K562 (cell line): Measurements from ENCODE around the gene ASCL2. TPM values are rescaled to one million over a fixed set of nuclear protein-coding genes. Genes with fewer than 3 reads are reported as not detected.
A peak's percentile ranks its signal among the peaks of the same experiment; 100 is the strongest.

Experiments used
- ATAC-seq: fragments of 200-7000 bp; cut with Tn5 transposase; 3 replicates; pipeline ENCODE4 v1.9.1; 2020; ENCODE audit warnings: moderate library complexity
- BruUV-seq: library from RNA; stranded (reverse); fragments of 400-500 nt; replicated peaks from 2 replicates; lab custom pipeline; 2021; lab: Mats Ljungman, UMichigan
- CTCF ChIA-PET: fragments of 300-600 bp; formaldehyde crosslinking; extraction: SDS; loops from one replicate; lab custom pipeline; 2021; ENCODE audit warnings: low intra/inter-chr PET ratio; lab: Yijun Ruan, JAX
- POLR2A ChIA-PET: fragments of 300-600, 350-650 bp; sonication (Branson Sonifier 250); formaldehyde crosslinking; extraction: SDS; loops from one replicate; lab custom pipeline; 2021; ENCODE audit warnings: antibody characterized with exemption, inconsistent platforms; lab: Yijun Ruan, JAX
- DNase-seq, 4 experiments: peaks; one replicate each; pipeline versions ENCODE4 v3.0.0 to v3.0.0-alpha.2; 2011 to 2018; ENCODE audit warnings: low spot score in 3 of 4, mixed read lengths in 3 of 4; ENCODE audit errors: extremely low read depth in 1 of 4
- FAIRE-seq: peaks from 2 replicates; lab custom pipeline; 2011; peaks lifted over from hg19 to GRCh38; lab: Jason Lieb, UNC
- H2AFZ ChIP-seq: 2 replicates; pipeline ENCODE4 v1.6.0; 2011; ENCODE audit warnings: low read depth, low read length, control low read depth, inconsistent platforms
- H3K27ac ChIP-seq: fragments of 200-600 bp; 3 replicates; pipeline ENCODE4 v1.8.0; 2011; ENCODE audit warnings: low read depth, mild to moderate bottlenecking, control low read depth, inconsistent platforms, low read length, moderate library complexity, mixed read lengths; ENCODE audit errors: extremely low read depth
- H3K27me3 ChIP-seq, 2 experiments: fragments of 300-600 bp in 1 of 2; 2 replicates in 1 of 2; 3 replicates in 1 of 2; pipeline versions ENCODE4 v1.6.0 to v1.8.0; 2011; ENCODE audit warnings: inconsistent platforms in 2 of 2, low read length in 2 of 2, mild to moderate bottlenecking in 1 of 2, mixed read lengths in 1 of 2, moderate library complexity in 1 of 2; ENCODE audit not compliant: control insufficient read depth in 2 of 2, insufficient read depth in 2 of 2
- H3K36me3 ChIP-seq: fragments of 300-600 bp; 3 replicates; pipeline ENCODE4 v1.8.0; 2011; ENCODE audit warnings: mild to moderate bottlenecking, low read length, inconsistent platforms; ENCODE audit not compliant: control insufficient read depth, insufficient read depth
- H3K4me1 ChIP-seq, 2 experiments: fragments of 200-600 bp in 1 of 2; replicated peaks in 1 of 2; 2 replicates in 1 of 2; 3 replicates in 1 of 2; pipeline versions ENCODE4 v1.5.1 to v1.8.0; 2011; ENCODE audit warnings: inconsistent platforms in 2 of 2, low read length in 2 of 2, mild to moderate bottlenecking in 1 of 2, mixed read lengths in 1 of 2, moderate library complexity in 1 of 2; ENCODE audit not compliant: control insufficient read depth in 2 of 2, insufficient read depth in 2 of 2
- H3K4me2 ChIP-seq: 2 replicates; pipeline ENCODE4 v1.6.1; 2011; ENCODE audit warnings: low read length, control low read depth, inconsistent platforms, mixed read lengths; ENCODE audit not compliant: insufficient read depth
- H3K4me3 ChIP-seq: fragments of 200-600 bp; sonication (generic), shearing (Covaris generic); 2 replicates; pipeline ENCODE4 v1.5.1; 2016; ENCODE audit warnings: control low read depth, inconsistent platforms
- H3K79me2 ChIP-seq: fragments of 200-600 bp; 3 replicates; pipeline ENCODE4 v1.8.0; 2011; ENCODE audit warnings: low read length, inconsistent platforms; ENCODE audit not compliant: control insufficient read depth, insufficient read depth
- H3K9ac ChIP-seq, 2 experiments: 2 replicates each; pipeline versions ENCODE4 v1.6.0 to v1.6.1; 2011; ENCODE audit warnings: low read depth in 2 of 2, low read length in 2 of 2, control low read depth in 1 of 2, inconsistent platforms in 1 of 2, mild to moderate bottlenecking in 1 of 2, mixed read lengths in 1 of 2; ENCODE audit not compliant: insufficient read depth in 1 of 2
- H3K9me1 ChIP-seq: one replicate; pipeline ENCODE4 v1.6.0; 2011; ENCODE audit warnings: inconsistent platforms, mild to moderate bottlenecking, low read length, moderate library complexity; ENCODE audit not compliant: control insufficient read depth, insufficient read depth
- H3K9me3 ChIP-seq: replicated peaks from 2 replicates; pipeline ENCODE4 v1.5.1; 2011; ENCODE audit warnings: low read depth, low read length, inconsistent platforms; ENCODE audit not compliant: control insufficient read depth, insufficient read depth
- H4K20me1 ChIP-seq: replicated peaks from 2 replicates; pipeline ENCODE4 v1.6.1; 2011; ENCODE audit warnings: low read length, inconsistent platforms, mixed read lengths; ENCODE audit not compliant: control insufficient read depth, insufficient read depth
- DPF2 ChIP-seq: fragments of 450-650 bp; IDR thresholded peaks from 2 replicates; pipeline ENCODE4 v1.6.1; 2016
- HDAC2 ChIP-seq: fragments of 450-650 bp; IDR thresholded peaks from 2 replicates; pipeline ENCODE4 v1.6.1; 2016; ENCODE audit warnings: mild to moderate bottlenecking
- KDM1A ChIP-seq, 2 experiments: fragments of 450-650 bp; IDR thresholded peaks; 2 replicates each; pipeline ENCODE4 v1.6.1; 2016; ENCODE audit warnings: mild to moderate bottlenecking in 2 of 2
- MITF ChIP-seq: IDR thresholded peaks from 2 replicates; pipeline ENCODE4 v1.6.1; 2014; ENCODE audit warnings: antibody characterized with exemption
- OTX1 ChIP-seq: fragments of 450-650 bp; formaldehyde crosslinking; IDR thresholded peaks from 2 replicates; pipeline ENCODE4 v1.4.0; 2022; ENCODE audit warnings: mild to moderate bottlenecking
- SRSF9 ChIP-seq: fragments of 200-400 bp; formaldehyde crosslinking; IDR thresholded peaks from 2 replicates; pipeline ENCODE4 v1.6.1; 2017; ENCODE audit warnings: low read depth, low read length, borderline replicate concordance
- TGIF2 ChIP-seq: sonication (generic); formaldehyde crosslinking; IDR thresholded peaks from 2 replicates; pipeline ENCODE4 v1.8.1; 2022; ENCODE audit warnings: mild to moderate bottlenecking, missing genetic modification reagents, moderate library complexity
- ZBTB49 ChIP-seq: sonication (generic); formaldehyde crosslinking; IDR thresholded peaks from 2 replicates; pipeline ENCODE4 v1.8.0; 2022; ENCODE audit warnings: missing genetic modification reagents, mild to moderate bottlenecking, borderline replicate concordance
- ZBTB7A ChIP-seq: IDR thresholded peaks from 2 replicates; pipeline ENCODE4 v1.6.1; 2011; ENCODE audit warnings: low read depth, mild to moderate bottlenecking, low read length, moderate library complexity, borderline replicate concordance; ENCODE audit not compliant: control insufficient read depth
- ZFP36 ChIP-seq: fragments of 150-350 bp; IDR thresholded peaks from 2 replicates; pipeline ENCODE4 v1.6.1; 2018; ENCODE audit warnings: low read length, low read depth; ENCODE audit not compliant: partially characterized antibody
- ZFX ChIP-seq: sonication (generic); formaldehyde crosslinking; IDR thresholded peaks from 2 replicates; pipeline ENCODE4 v1.8.0; 2022; ENCODE audit warnings: mild to moderate bottlenecking, missing genetic modification reagents, moderate library complexity
- ZNF140 ChIP-seq: fragments of 250-450 bp; sonication (Bioruptor Pico); IDR thresholded peaks from 2 replicates; pipeline ENCODE4 v1.8.0; 2021; ENCODE audit warnings: moderate library complexity, mild to moderate bottlenecking, inconsistent platforms
- ZNF354B ChIP-seq: fragments of 250-450 bp; sonication (Bioruptor Pico); IDR thresholded peaks from 2 replicates; pipeline ENCODE4 v1.4.0; 2020
- WGBS: fragments of 100-300 bp; shearing (Covaris generic); methylation state at CpG from one replicate; pipeline ENCODE4 v1.1.6; 2016; ENCODE audit warnings: low coverage, mixed read lengths; ENCODE audit not compliant: insufficient coverage; ENCODE audit errors: missing lambda C conversion rate; 5-methylcytosine and 5-hydroxymethylcytosine counted together
- in situ Hi-C: fragments of 300-500 bp; cut with MboI; formaldehyde crosslinking; loops from 4 replicates; pipeline ENCODE4 v1.15.0; 2018; ENCODE audit warnings: inconsistent platforms, mixed read lengths
- intact Hi-C: fragments of 100-400 bp; cut with micrococcal nuclease; formaldehyde crosslinking; loops from 2 replicates; pipeline ENCODE4 v1.14.2; 2022
- polyA plus RNA-seq, 8 experiments: library from polyadenylated mRNA; depleted of rRNA in 4 of 8; stranded (reverse) in 5 of 8; unstranded in 3 of 8; fragments of >200 nt; fragmentation: Nextera tagmentation in 2 of 8; fragmentation: Illumina TruSeq in 1 of 8; extraction: Ambion mirVana in 2 of 8; extraction: Trizol in 1 of 8; gene quantifications; 2 replicates each; pipeline versions ENCODE4 v1.2.1 to v1.2.3, GENCODE V29; 2011 to 2014; ENCODE audit warnings: inconsistent platforms in 1 of 8, missing spikeins in 1 of 8
- total RNA-seq, 7 experiments: library from RNA; depleted of rRNA in 6 of 7; stranded (reverse); fragments of >200 nt in 6 of 7; fragmentation: Illumina TruSeq in 2 of 7; extraction: Trizol in 2 of 7; gene quantifications; 2 replicates each; pipeline versions ENCODE4 v1.2.1 to v1.2.3, GENCODE V29; 2011 to 2021; ENCODE audit warnings: low replicate concordance in 1 of 7
- TF ChIP-seq, protein P1 (sequence below): sonication (generic); formaldehyde crosslinking; IDR thresholded peaks from 2 replicates; pipeline ENCODE4 v1.8.1; 2022; ENCODE audit warnings: missing genetic modification reagents

The ASCL2 gene
- total and polyA plus RNA-seq, 9 of the 15 experiments (the other 6 are each of a cell fraction or from before 2014, with no cell fraction given), result 0.11 to 1.4 (median 0.36) TPM; not detected in 2

DNA sequence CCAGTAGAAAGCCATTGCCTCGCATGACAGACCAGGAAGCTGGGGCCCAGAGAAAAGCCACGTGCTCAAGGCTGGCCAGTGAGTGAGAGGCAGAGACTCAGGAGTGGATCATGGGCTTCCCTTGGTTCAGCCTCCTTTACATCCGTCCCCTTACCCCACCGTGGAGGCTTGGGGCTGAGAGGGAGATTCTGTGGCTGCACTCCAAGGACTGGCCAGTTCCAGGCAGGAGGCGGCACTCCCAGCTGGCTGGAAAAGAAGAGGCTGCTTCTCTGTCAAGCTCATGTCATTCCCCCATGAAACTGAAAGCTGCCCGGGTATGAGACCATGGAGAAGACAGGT is 6.6 kb upstream of the ASCL2 start (continued):
- no peak for TF ChIP-seq MITF
- TF ChIP-seq KDM1A (IDR thresholded peaks at IDR 0.05), result no peak
- TF ChIP-seq TGIF2, result no peak

- peak overlapping the region; percentile 87 for H2AFZ ChIP-seq
- no peak overlapping the region for H3K9ac ChIP-seq
- BruUV-seq, result no TSS peak
- no peak overlapping the region for H3K27ac ChIP-seq
- H3K9me1 ChIP-seq, result no peaks in the 10 kb centered on the region
- H3K36me3 ChIP-seq, result no peaks in the 10 kb centered on the region
- no peak overlapping the region for H3K4me2 ChIP-seq
- ATAC-seq, result no peak
- DNase-seq, result no peak
- FAIRE-seq, result no peak
- H3K27me3 ChIP-seq, result peaks cover 0 to 42% of the 10 kb centered on the region in 2 experiments; a peak in 2 of 5 replicates
- H3K79me2 ChIP-seq, result no peaks in the 10 kb centered on the region
- no peak overlapping the region for H3K4me3 ChIP-seq
- in situ Hi-C loops (no loop called here), intact Hi-C loops (no loop called here)
- H3K9me3 ChIP-seq, result peaks cover 3% of the 10 kb centered on the region; the same call in 1 of the 2 replicates
- H4K20me1 ChIP-seq, result no peaks in the 10 kb centered on the region; the same call in 1 of the 2 replicates
- POLR2A ChIA-PET, result interaction anchor here (0.6 to 1.2 kb wide), 3 partner anchors 64 to 599 kb away, joined by 3 read pairs; no protein-coding TSS in a partner anchor
- WGBS, result 53% methylated on average over 14 of the region's 14 CpGs
- peaks cover 2 to 15% of the 10 kb centered on the region in 2 experiments; a peak in 3 of 5 replicates for H3K4me1 ChIP-seq
- CTCF ChIA-PET, result no interaction called here
- TF ChIP-seq DPF2, result no peak
- TF ChIP-seq ZFP36, result no peak
- no peak for TF ChIP-seq ZNF140 (CRISPR knock-in tag)
- TF ChIP-seq ZBTB7A, result no peak
- no peak for TF ChIP-seq HDAC2
- TF ChIP-seq ZNF354B (CRISPR knock-in tag), result no peak
- TF ChIP-seq SRSF9, result no peak
- TF ChIP-seq ZFX (CRISPR knock-in tag), result no peak
- TF ChIP-seq, protein P1, sequence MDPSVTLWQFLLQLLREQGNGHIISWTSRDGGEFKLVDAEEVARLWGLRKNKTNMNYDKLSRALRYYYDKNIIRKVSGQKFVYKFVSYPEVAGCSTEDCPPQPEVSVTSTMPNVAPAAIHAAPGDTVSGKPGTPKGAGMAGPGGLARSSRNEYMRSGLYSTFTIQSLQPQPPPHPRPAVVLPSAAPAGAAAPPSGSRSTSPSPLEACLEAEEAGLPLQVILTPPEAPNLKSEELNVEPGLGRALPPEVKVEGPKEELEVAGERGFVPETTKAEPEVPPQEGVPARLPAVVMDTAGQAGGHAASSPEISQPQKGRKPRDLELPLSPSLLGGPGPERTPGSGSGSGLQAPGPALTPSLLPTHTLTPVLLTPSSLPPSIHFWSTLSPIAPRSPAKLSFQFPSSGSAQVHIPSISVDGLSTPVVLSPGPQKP (CRISPR knock-in tag), result no peak
- TF ChIP-seq ZBTB49 (CRISPR knock-in tag), result no peak
- TF ChIP-seq OTX1 (CRISPR knock-in tag), result no peak
- TF ChIP-seq, all 486 proteins: peak for 0
Observed at GRCh38 chr11:2276280-2277007, 6.1 kb upstream of the ASCL2 start.
